Keratinocyte (primary cell): ENCODE measurements around the gene CDADC1. TPM values are rescaled to one million over a fixed set of nuclear protein-coding genes. Genes with fewer than 3 reads are reported as not detected.

Experiments used
- DNase-seq: peaks from one replicate; pipeline ENCODE4 v3.0.0-alpha.2; 2011; ENCODE audit warnings: low read depth, missing footprints, low spot score
- FAIRE-seq: peaks from 2 replicates; lab custom pipeline; 2011; peaks lifted over from hg19 to GRCh38; lab: Jason Lieb, UNC
- H2AFZ ChIP-seq: 2 replicates; pipeline ENCODE4 v1.6.0; 2012; ENCODE audit warnings: low read length, control low read depth, inconsistent platforms; ENCODE audit not compliant: control insufficient read depth
- H3K27ac ChIP-seq: 2 replicates; pipeline ENCODE4 v1.5.1; 2011; ENCODE audit warnings: low read length; ENCODE audit not compliant: control insufficient read depth, insufficient read depth
- H3K27me3 ChIP-seq: 3 replicates; pipeline ENCODE4 v1.6.0; 2011; ENCODE audit warnings: low read length; ENCODE audit not compliant: control insufficient read depth, insufficient read depth; ENCODE audit errors: extremely low read depth
- H3K36me3 ChIP-seq, 2 experiments: 2 replicates in 1 of 2; 3 replicates in 1 of 2; pipeline ENCODE4 v1.5.1; 2011; ENCODE audit warnings: low read length in 2 of 2, mild to moderate bottlenecking in 1 of 2; ENCODE audit not compliant: control insufficient read depth in 2 of 2, insufficient read depth in 2 of 2; ENCODE audit errors: extremely low read depth in 1 of 2
- H3K4me1 ChIP-seq: 3 replicates; pipeline ENCODE4 v1.5.1; 2011; ENCODE audit warnings: low read length; ENCODE audit not compliant: control insufficient read depth, insufficient read depth; ENCODE audit errors: extremely low read depth
- H3K4me2 ChIP-seq: 3 replicates; pipeline ENCODE4 v1.6.0; 2011; ENCODE audit warnings: low read depth, low read length; ENCODE audit not compliant: control insufficient read depth, insufficient read depth; ENCODE audit errors: extremely low read depth
- H3K4me3 ChIP-seq, 3 experiments: fragments of 200-600 bp in 1 of 3; sonication (generic) in 1 of 3; 2 replicates in 2 of 3; 3 replicates in 1 of 3; pipeline ENCODE4 v1.5.1; 2011 to 2016; ENCODE audit warnings: low read length in 3 of 3, mild to moderate bottlenecking in 3 of 3, control low read depth in 2 of 3, inconsistent platforms in 1 of 3, low read depth in 1 of 3, mixed read lengths in 1 of 3, mixed run types in 1 of 3, moderate library complexity in 1 of 3; ENCODE audit not compliant: control insufficient read depth in 2 of 3, insufficient read depth in 2 of 3; ENCODE audit errors: extremely low read depth in 1 of 3
- H3K79me2 ChIP-seq: 2 replicates; pipeline ENCODE4 v1.6.0; 2012; ENCODE audit warnings: low read length; ENCODE audit not compliant: control insufficient read depth, insufficient read depth
- H3K9ac ChIP-seq: 3 replicates; pipeline ENCODE4 v1.6.0; 2011; ENCODE audit warnings: low read length; ENCODE audit not compliant: control insufficient read depth, insufficient read depth; ENCODE audit errors: extremely low read depth
- H3K9me1 ChIP-seq: 3 replicates; pipeline ENCODE4 v1.6.0; 2011; ENCODE audit warnings: low read length; ENCODE audit not compliant: control insufficient read depth, insufficient read depth; ENCODE audit errors: extremely low read depth
- H3K9me3 ChIP-seq: 2 replicates; pipeline ENCODE4 v1.5.1; 2012; ENCODE audit warnings: low read depth, low read length; ENCODE audit not compliant: control insufficient read depth
- H4K20me1 ChIP-seq: 3 replicates; pipeline ENCODE4 v1.6.0; 2011; ENCODE audit warnings: low read length; ENCODE audit not compliant: control insufficient read depth, insufficient read depth; ENCODE audit errors: extremely low read depth
- EZH2 ChIP-seq: IDR thresholded peaks from one replicate; pipeline ENCODE4 v1.6.1; 2012; ENCODE audit warnings: inconsistent platforms, mild to moderate bottlenecking, low read length, moderate library complexity
- dilution Hi-C: fragments of 300-500 bp; cut with MboI; formaldehyde crosslinking; loops from one replicate; pipeline ENCODE4 v1.7.0; 2020; ENCODE audit warnings: low sequenced_read_pairs; ENCODE audit not compliant: extremely low pct_ligation_motif_present
- polyA plus RNA-seq, 5 experiments: library from polyadenylated mRNA; depleted of rRNA in 3 of 5; stranded (reverse) in 3 of 5; stranded (forward) in 1 of 5; unstranded in 1 of 5; fragments of >200 nt; gene quantifications; 1 replicate in 1 of 5; 2 replicates in 3 of 5; 3 replicates in 1 of 5; pipeline versions ENCODE4 v1.2.1 to v1.2.3, GENCODE V29; 2011 to 2012; ENCODE audit warnings: missing spikeins in 2 of 5, low read depth in 1 of 5, low replicate concordance in 1 of 5
- TF ChIP-seq, protein P1 (sequence below), 3 experiments: IDR thresholded peaks in 1 of 3; conservative IDR thresholded peaks in 1 of 3; optimal IDR thresholded peaks in 1 of 3; 2 replicates in 2 of 3; 3 replicates in 1 of 3; pipeline versions ENCODE3 to v1.5.1; 2011; ENCODE audit warnings: low read length in 3 of 3, mild to moderate bottlenecking in 3 of 3, moderate library complexity in 2 of 3, control low read depth in 1 of 3, inconsistent platforms in 1 of 3; ENCODE audit not compliant: insufficient read depth in 2 of 3; ENCODE audit errors: extremely low read depth in 1 of 3

The CDADC1 gene
- polyA plus RNA-seq, 1 donor (not counting 4 experiments of a cell fraction or from before 2014, with no cell fraction given), result 3.8 TPM

DNA sequence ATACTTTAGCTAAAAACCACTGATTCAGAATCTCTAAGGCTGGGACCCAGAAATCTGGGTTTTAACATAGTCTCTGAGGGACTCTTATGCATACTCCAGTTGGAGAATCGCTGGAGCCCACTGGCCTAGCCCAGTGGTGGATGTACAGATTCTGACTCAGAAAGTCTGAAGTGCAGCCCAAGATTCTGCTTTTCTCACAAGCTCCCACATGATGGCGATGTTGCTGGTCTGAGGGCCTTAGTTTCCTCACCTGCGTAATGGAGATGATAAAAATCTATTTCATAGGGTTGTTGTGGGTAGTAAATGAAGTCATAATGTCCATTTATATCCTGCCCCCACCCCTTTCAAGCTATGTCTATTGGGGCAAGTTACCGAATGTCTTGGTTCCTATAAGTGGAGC lies 7.7 kb upstream of the CDADC1 start:
- Histone ChIP-seq H3K4me3 (no peak overlapping the region), H3K9ac (no peak overlapping the region), H2AFZ (no peak overlapping the region), H3K27me3 (peaks cover 7% of the 10 kb centered on the region), H3K36me3 (no peaks in the 10 kb centered on the region), H4K20me1 (no peaks in the 10 kb centered on the region), H3K9me1 (no peaks in the 10 kb centered on the region), H3K9me3 (no peaks in the 10 kb centered on the region), H3K79me2 (no peaks in the 10 kb centered on the region), H3K27ac (no peak overlapping the region), H3K4me1 (no peaks in the 10 kb centered on the region), H3K4me2 (no peak overlapping the region)
- DNase-seq, result no peak
- FAIRE-seq, result peak; percentile 62
- no peak for TF ChIP-seq EZH2
- TF ChIP-seq, protein P1, sequence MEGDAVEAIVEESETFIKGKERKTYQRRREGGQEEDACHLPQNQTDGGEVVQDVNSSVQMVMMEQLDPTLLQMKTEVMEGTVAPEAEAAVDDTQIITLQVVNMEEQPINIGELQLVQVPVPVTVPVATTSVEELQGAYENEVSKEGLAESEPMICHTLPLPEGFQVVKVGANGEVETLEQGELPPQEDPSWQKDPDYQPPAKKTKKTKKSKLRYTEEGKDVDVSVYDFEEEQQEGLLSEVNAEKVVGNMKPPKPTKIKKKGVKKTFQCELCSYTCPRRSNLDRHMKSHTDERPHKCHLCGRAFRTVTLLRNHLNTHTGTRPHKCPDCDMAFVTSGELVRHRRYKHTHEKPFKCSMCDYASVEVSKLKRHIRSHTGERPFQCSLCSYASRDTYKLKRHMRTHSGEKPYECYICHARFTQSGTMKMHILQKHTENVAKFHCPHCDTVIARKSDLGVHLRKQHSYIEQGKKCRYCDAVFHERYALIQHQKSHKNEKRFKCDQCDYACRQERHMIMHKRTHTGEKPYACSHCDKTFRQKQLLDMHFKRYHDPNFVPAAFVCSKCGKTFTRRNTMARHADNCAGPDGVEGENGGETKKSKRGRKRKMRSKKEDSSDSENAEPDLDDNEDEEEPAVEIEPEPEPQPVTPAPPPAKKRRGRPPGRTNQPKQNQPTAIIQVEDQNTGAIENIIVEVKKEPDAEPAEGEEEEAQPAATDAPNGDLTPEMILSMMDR (optimal IDR thresholded peaks at IDR 0.05 in 1 of 3, IDR thresholded peaks at IDR 0.05 in 1 of 3, conservative IDR thresholded peaks at IDR 0.05 in 1 of 3; ENCODE audit: extremely low read depth in 1 of 3, insufficient read depth in 2 of 3, low read length in 3 of 3), result peak; percentile 58 to 70 (median 67)
- dilution Hi-C loops, result no loop called here

DNA sequence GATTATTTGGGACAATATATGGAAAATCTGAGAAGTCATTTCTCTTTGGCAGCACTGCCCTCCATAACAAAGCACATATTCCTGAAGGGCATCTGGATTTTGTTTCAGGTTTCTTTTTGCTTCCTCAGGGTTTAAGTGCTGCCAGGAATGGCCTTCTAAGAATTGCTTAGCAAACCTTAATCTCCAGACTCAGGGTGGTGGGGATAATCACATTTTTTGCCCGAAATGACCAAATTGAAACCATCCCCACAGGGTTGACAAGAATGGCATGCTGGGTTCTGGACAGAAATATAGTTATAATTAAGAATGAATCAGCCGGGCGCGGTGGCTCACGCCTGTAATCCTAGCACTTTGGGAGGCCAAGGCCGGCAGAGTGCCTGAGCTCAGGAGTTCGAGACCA lies 6.4 kb upstream of the CDADC1 start:
- TF ChIP-seq EZH2, result no peak
- TF ChIP-seq, protein P1 (optimal IDR thresholded peaks at IDR 0.05 in 1 of 3, IDR thresholded peaks at IDR 0.05 in 1 of 3, conservative IDR thresholded peaks at IDR 0.05 in 1 of 3; ENCODE audit: extremely low read depth in 1 of 3, insufficient read depth in 2 of 3, low read length in 3 of 3), result no peak
- Histone ChIP-seq H3K79me2 (no peaks in the 10 kb centered on the region), H4K20me1 (no peaks in the 10 kb centered on the region), H3K4me3 (no peak overlapping the region), H3K27ac (no peak overlapping the region), H3K4me1 (no peaks in the 10 kb centered on the region), H2AFZ (no peak overlapping the region), H3K9me3 (no peaks in the 10 kb centered on the region), H3K9ac (no peak overlapping the region), H3K4me2 (no peak overlapping the region), H3K9me1 (no peaks in the 10 kb centered on the region), H3K36me3 (no peaks in the 10 kb centered on the region), H3K27me3 (peaks cover 7% of the 10 kb centered on the region)
- dilution Hi-C loops, result no loop called here
- FAIRE-seq, result no peak
- DNase-seq, result no peak
